Femur (tissue), 1 donor: Measurements from ENCODE around the gene ARHGAP26.

Experiments
- DNase-seq: peaks from one replicate; pipeline ENCODE4 v3.0.0-alpha.2; 2017

ARHGAP26 gene

DNA sequence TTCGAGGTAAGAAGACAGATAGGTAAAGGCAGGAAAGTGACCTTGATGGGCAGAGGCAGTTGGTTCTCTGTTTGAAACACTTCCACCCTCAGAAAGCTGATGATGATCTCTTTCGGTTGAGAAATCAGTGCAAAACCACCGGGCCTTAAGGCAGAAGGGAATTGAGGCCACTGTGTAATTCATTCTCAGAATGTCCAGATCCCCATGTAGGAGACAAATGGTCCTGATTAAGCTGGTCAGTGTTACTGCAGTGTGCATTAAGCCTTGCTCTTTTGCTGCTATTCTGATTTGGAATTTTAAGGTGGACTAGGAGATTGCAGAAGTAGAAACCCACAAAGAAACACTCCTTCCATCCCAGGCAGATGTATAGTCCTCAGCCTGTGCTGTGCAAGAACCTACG lies 255.2 kb downstream of the ARHGAP26 start:
- DNase-seq = no peak

DNA sequence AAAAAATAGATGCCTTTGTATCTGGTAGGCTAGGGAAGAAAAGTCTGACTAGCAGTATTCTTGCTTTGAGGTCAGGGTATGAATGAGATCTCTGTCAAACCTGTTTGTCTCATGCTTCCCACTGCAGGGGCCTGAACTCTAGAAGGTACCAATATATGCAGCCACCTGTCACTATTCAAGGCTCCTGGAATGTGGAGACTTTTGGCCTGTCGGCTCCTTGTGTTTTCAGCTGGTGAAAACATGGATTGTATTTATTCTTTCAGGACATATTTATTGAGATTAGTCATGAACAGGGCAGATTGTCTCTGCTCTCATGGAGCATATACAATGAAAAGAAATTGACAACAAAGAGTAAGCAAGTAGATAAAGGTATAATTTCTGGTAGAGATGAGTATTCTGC lies 255.8 kb downstream of the ARHGAP26 start:
- DNase-seq = no peak

DNA sequence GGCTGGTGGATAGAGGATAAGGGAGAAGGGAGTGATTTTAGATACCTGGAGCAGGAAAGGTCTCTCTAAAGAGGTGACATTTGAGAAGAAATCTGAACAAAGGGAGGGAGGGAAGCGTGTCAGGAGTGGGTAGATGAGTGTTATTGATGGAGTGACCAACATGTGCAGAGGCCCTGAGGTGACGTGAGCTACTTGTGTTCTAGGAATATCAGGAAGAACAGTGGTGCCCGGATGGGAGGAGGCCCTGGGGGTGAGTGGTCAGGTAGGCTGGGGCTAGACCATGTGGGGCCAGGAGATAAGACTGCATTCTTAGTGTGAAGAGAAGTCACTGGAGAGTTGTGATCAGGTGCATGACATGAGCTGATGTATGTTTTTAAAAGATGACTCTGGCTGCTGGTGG lies 256.2 kb downstream of the ARHGAP26 start:
- DNase-seq = no peak

DNA sequence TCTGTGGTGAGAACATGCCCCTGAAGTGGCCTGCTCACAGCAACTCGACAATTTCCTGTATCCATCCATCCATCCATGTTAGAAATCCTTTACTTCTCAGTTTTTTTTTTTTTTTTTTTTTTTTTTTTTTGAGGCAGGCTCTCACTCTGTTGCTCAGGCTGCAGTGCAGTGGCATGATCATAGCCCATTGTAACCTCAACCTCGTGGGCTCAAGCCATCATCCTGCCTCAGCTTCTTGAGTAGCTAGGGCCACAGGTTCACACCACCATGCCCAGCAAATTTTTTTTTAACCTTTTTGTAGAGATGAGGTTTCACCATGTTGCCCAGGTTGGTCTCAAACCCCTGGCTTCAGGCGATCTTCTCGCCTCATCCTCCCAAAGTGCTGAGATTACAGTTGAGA lies 259.1 kb downstream of the ARHGAP26 start:
- no peak for DNase-seq

DNA sequence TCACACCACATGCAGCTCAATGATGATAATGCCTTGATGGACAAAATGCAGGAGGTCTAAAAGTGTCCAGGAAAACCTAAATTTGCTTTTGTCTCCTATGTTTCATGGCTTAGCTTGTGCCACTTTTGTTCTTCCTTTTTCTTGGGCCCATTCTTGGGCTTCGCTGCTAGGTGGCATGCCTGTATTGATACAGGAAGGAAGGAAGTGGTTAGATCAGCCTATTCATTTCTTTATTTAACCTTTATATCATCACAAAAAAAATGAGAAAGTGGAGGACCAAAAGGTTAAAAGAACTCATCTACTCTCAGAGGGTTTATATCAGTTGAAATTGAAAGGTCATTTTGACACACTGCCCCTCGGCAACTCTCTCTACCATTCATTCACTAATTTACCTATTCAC lies 260.2 kb downstream of the ARHGAP26 start:
- no peak for DNase-seq

DNA sequence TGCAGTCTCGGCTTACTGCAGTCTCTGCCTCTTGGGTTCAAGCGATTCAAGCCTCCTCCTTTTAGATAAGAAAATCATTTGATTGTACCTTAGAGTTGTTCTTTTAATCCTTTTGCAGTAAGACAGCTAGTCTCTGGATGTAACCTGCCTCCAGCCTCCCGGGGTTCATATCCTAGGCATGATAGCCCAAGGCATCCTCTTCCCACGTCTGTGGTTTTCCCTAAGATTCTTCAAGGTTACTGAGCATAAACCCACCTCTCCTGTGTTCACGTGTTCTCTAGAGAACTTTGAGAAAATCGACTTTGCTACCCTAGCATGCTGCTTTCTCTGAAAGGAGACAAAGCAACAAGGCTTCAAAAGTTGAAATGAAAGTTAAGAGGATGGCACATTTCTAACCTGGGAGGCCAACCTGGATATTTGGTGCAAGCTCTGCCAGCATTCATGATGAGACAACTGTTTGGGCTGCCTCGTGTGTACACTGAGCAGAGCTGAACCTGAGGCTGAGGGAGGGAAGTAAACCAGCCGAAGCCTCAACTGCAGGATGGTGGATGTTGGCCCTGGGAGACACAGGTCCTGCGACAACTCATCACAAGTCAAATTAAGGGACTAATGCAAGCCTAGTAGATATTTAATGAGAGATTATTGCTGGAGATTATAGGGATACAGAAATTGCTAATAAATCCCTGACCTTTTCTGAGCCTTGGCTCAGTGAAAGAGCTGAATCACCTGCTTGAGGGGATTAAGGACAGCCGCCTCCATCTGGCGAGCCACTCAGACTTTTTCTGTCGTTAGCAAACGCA lies 261.8 kb downstream of the ARHGAP26 start:
- DNase-seq = no peak

DNA sequence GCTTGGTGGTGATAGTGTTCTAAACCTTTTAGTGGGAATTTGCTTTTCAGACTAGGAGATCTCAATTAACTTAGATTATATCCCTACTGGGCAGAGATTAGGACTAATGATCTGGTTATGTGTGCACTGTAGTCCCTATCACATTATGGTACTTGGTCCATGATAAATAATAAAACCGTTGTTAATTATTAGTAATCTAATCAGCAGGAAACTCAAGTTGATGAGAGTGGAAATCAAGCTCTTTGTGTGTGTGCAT lies 262.3 kb downstream of the ARHGAP26 start:
- no peak for DNase-seq

DNA sequence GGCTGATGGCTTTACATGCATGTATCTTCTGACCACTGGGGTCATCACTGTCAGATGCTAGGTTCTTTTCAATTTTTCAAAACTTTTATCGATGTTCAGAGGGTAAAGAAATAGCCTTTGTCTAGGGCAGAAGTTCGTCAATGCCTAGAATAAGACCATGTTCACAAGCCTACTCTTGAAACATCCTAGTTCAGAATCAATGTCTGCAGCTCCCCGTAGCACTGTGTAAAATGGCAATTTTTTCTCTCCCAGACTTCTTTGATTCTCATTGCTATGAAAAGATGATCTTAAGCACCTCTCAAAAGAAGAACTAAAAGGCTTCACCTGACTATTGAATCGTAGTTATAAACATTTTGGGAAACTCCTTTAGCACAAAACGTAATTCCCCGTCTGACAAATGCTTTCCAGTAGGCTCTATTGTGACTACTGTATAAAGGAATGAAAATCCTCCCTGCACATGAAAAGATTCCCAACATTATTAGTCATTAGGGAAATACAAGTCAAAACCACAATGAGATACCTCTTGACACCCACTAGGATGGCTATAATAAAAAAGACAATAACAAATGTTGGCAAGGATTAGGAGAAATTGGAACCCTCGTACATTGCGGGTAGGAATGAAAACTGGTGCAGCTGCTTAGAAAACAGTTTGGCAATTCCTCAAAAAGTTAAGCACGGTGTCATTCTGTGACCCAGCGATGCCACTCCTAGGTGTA lies 263.5 kb downstream of the ARHGAP26 start:
- DNase-seq = no peak

DNA sequence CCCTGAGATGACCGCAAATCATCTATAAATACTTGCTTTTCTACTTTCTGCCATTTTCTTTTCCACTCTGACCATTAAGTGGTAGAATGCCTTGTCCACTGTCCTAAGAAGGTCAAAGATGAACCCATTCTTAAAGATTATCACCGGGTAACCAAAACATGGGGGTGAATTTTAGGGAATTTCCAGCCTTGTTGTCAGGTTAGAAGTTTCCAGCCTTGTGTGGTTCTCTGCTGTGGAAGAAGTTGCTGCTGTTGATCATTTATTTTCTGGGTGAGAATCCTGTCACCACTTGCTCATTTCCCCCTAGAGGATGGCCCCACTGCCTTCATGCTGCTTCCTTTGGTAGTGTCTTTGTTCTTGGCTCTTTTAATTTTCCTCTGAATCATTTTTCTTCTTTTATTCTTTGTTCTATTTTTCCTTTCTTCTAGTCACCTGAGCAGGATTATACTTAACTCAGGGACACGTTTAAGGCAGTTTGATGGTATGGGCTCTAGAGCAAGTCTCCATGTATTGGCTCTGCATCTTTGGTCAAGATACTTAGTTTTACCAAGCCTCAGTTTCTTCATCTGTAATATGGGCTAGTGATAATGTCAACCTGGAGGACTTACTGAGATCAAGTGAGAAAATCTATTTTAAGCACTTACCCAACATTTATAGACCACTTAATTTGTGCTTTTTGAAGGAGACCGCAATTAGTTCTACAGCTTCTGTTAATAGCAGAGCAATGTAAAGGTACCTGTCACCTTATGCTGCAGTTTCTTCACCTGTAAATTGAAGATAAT lies 266.2 kb downstream of the ARHGAP26 start:
- no peak for DNase-seq

DNA sequence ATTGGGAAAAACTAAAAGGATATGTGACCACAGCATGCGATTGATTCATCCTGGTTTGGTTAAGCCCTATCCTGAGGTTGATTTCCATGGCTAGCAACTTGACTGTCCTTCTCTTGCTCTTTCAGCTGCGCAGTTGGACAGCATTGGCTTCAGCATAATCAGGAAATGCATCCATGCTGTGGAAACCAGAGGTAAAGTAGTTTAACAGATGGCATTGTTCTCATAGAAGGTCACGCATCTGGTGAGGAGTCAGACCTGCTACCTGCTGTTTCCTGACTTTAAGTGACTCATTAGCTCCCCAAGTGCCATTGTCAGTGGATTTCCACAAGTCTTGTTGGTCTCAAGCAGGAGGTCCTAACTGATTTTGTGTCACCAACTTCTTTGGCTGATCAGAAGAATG lies 266.9 kb downstream of the ARHGAP26 start:
- peak; percentile 45 for DNase-seq

DNA sequence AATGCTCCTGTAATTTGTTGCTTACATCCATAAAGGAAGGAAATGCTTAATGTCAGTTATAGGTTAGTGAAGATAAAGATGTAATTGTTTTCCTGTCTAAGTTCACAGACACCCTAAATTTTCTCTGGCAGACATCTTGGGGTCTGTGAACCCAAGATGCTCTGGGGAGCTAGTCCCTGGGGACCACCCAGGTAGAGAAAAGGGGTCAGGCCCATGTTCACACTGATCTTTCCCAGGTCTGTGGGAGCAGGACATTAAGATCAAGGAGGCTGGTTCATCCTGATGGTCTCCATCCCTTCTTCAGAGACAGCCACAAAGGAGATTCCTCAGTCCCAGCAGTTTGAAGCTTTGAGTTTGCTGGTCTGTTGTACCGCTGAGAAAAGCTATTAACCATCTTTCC lies 267.5 kb downstream of the ARHGAP26 start:
- DNase-seq = no peak

DNA sequence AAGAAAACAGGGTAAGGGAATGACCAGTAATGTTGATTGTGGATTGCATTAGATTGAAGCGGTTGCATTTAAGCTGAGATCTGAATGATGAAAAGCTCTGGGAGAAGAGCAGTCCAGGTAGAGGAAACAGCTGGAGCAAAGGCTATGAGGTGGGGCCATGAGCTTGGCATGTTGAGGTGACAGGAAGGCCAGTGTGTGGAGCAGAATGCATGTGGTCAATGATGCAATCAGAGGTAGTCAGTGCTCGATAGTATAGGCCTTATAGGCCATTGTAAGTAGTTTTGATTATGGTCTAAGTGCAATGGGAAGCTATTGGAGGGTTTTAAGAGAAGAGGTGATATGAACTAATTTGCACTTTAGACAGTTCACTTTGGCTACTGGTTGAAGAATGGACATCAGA lies 270.4 kb downstream of the ARHGAP26 start:
- DNase-seq = no peak

DNA sequence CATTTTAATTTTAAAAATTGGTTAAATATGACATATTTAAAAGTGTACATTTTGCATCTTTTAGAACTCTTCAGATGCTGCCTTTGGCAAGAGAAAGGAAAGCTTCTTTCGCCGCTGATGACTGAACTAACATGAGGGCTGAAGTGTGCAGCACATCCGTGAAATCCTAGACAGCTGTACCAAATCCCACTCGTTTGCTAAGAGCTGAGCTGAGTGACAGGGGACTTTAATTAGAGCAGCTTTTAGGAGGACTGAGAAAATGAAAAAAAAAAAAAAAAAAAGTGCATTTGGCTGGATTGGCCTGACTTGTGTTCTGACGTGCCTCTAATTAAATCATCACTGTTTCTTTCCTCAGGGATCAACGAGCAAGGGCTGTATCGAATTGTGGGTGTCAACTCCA lies 271.3 kb downstream of the ARHGAP26 start:
- DNase-seq = peak; percentile 47

DNA sequence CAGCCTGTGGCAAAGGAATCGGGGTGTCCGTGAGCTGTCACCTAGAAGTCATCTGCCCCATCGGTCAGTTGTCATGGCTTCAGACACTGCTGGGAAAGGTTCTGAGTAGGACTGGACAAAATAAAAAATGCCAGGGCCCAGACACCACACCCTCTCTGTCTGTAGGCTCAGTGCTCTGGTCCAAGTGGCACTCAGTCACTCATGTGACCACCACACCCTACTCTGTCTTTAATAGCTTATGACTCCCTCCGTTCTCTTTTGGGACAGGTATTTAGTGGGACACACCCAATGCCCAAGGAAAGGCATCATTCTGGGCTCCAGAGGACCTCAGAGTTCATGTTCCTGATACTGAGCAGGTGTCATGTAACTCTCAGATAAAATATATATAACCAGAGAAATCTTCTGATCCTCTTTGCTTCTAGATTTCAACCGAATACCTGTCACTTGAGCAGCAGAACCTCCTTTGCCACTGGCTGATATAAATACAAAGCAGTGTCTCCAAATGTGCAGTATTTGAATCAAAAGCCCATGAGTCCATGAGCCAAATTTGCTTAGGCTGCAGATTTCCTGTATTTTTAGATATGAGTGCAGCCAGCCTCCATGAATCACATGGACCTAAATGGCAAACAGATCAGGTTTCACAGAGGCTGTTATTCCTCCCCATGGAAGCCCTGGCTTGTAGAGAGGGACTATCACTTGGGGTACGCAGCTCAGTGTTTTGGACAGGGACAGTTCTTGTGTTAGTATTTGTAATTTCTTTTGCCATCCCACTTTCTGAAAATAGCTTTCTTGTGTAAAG lies 272.0 kb downstream of the ARHGAP26 start:
- DNase-seq = no peak

DNA sequence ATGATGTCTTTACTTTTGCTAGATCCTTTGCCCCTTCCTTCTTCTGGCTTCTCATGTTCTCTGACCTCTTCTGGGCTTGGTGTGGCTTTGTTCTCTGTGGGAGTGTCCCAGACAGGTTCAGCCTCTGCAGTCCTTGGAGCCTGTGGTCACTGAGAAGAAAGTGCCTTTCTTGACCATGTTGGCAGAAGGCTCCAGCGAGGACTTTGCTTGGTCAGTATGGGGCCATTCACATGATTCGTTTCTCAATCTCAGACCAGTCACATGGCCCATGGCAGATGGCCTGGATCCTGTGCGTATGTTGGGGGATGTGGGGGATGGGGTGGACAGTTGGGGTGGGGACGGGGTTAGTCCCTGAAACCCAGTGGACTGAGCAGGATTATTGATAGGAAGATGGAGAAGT lies 274.1 kb downstream of the ARHGAP26 start:
- DNase-seq = no peak

DNA sequence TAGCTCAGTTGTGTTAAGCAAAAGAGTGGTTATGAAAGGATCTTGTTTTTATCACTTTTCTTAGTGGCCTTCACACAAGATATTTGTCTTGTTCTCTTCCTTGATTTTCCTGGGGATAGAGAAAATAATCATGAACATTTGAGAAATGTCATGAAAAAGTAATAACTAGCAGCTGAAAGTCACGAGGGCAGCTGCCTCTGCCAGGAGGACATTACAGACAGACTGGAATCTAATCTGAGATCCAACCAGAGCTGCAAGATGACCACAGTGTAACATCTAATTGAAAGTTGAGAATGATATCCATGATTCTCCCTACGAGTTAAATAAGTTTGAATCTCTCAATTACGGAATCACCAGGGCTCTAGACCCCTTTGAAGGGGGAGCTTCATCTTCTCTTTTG lies 274.9 kb downstream of the ARHGAP26 start:
- DNase-seq = no peak

DNA sequence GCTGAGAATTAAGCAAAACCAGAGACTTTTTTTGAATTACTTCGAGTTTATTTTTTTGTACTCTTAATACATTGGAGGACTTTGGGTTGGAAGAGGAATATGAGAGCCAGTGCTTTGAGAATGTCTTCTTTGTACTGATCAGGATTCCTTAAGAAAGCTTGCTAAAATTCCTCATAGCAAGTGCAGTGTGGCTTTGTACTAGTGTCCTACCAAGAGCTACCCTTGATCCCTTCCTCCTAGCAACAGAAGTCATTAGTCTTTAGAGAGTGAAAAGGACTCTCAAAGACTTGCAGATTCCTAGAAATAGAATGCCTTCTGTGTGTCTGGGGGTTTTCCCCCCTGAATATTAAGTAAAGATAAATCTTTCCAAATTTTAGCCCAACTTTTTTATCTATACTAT lies 276.1 kb downstream of the ARHGAP26 start:
- no peak for DNase-seq

DNA sequence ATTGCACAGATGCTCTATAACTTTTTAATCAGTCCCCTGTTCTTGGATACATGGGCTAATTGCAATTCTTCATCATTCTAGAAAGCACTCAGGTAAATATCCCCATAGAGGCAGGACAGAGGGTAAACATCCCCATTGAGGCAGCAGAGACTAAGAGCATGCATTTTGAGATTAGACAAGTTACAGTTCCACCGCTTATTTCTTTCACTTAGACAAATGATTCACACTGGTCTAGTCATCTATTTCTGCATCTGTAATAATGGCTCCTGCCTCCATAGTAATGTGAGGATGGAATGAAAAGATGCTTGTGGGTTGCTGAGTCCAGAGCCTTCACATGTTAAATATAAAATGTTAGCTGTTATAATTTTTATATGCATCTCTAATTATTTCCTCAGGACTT lies 276.9 kb downstream of the ARHGAP26 start:
- DNase-seq = no peak

DNA sequence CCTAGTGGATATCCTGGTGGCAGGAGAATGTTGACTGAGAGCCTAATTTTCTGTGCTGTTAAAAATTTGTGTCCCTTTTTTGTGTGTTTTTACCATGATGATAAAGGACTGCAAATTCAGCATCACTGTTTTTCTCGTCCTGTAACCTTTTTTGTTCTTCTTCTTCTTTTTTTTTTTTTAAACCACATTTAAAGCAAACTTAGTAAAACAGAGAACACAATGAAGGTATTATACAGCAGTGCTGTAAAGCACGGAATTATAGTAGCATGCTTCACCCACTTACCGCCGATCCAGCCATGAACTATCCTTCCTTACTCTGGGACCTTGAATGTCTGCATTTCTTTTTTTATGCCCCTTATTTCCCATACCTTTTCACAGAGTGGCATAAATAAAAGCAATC lies 280.0 kb downstream of the ARHGAP26 start:
- DNase-seq = no peak

DNA sequence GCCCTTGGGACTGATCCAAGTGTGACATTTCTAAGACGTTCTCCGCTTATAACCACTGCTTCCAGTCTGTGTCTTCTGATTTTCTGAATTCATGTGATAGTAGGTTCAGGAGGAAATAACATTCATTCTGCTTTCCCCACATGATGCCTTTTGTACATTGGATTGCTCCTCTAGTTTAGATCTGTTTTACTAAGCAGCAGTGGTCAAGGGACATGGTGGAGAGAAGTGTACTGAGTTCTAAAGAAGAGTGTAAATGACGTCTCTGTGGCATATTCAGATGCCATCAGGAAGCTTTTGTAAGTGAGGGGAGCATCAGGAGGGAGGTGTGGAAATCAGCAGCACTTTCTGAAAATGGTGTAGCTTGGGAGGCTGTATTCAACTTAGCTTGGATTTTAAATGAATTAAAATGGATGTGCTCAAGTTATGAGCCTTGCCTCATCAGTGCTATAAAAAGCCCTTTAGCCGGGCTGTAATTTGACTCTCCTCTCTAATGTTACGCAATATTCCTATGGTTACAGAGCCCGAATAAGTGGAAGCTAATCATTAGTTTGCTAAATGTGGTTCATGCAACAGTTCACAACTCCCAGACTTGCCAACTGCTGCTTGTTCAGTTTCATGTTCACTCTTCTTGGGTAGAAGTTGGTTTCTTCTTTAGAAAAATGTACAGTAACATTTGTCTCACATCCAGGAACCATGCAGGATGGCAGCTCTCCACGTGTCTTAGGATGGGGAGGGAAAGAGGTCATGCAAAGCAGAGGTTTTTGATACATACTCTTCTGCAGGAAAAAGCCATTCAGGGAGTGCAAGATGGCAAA lies 281.3 kb downstream of the ARHGAP26 start:
- peak; percentile 53 for DNase-seq

DNA sequence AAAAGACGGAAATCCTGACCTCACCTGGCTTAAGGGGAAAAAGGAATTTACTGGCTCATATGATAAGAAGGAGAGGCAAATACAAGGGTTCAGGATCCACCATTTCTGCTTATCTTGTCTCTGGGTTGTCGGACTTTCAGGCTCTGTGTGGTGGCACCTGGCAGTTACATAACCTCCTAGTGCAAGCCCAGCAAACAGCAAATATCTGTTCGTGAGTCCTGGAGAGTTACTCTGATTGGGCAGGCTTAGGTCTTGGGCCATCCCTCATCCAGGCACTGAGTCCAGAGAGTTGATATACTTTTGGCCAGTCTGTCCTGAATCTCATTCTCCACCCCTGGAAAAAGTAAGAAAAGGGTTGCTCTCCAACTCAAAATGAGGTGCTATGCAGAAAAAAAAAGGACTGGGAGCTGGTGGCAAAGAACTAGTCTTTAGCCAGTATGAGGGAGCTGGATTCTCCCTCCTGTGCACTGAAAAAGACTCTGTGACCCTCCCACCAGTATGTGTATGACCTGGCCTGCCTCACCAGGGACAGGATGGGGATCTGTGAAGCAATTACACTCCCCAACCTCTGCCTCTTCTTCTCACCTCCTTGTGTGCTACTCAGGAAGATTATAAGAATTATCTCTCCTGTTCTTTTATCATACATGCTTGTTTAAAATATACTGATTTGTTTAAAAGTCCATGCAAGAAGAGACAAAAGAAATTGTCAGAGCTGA lies 282.9 kb downstream of the ARHGAP26 start:
- DNase-seq = no peak

DNA sequence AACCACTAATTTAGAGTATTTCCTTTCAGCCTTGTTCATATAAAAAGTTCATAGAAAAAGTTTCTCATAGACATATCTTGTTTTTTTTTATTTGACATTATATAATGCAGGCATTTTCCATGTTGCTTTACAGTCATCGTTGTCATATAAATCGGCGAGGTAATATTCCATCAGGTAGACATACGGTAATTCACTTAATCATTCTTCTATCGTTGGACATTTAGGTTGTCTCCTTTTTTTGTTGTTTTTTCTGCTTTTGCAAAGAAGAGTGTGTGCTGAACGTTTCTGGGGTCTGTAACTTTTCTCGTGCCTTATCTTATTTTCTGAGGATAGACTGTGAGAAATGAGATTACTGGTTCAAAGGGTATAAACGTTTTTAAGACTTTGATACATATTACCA lies 283.6 kb downstream of the ARHGAP26 start:
- DNase-seq = no peak
